Astrocyte (in vitro differentiated cells and primary cell): ENCODE data around the gene FANCI.

Experiments used
- EZH2 ChIP-seq: IDR thresholded peaks from 2 replicates; pipeline ENCODE4 v1.6.1; 2012; ENCODE audit warnings: mild to moderate bottlenecking, low read length, inconsistent platforms; ENCODE audit not compliant: insufficient read depth
- TF ChIP-seq, protein P1 (sequence below): IDR thresholded peaks from 2 replicates; pipeline ENCODE4 v1.5.1; 2011; ENCODE audit warnings: low read depth, mild to moderate bottlenecking, inconsistent platforms, low read length, moderate library complexity; ENCODE audit not compliant: insufficient read depth

GRCh38 chr15:89365462-89366065 is 121.8 kb downstream of the FANCI start:
- TF ChIP-seq, protein P1, sequence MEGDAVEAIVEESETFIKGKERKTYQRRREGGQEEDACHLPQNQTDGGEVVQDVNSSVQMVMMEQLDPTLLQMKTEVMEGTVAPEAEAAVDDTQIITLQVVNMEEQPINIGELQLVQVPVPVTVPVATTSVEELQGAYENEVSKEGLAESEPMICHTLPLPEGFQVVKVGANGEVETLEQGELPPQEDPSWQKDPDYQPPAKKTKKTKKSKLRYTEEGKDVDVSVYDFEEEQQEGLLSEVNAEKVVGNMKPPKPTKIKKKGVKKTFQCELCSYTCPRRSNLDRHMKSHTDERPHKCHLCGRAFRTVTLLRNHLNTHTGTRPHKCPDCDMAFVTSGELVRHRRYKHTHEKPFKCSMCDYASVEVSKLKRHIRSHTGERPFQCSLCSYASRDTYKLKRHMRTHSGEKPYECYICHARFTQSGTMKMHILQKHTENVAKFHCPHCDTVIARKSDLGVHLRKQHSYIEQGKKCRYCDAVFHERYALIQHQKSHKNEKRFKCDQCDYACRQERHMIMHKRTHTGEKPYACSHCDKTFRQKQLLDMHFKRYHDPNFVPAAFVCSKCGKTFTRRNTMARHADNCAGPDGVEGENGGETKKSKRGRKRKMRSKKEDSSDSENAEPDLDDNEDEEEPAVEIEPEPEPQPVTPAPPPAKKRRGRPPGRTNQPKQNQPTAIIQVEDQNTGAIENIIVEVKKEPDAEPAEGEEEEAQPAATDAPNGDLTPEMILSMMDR: no peak
- no peak for TF ChIP-seq EZH2
